Thoracic aorta (tissue), 2 donors: ENCODE data around the gene ZNF37A. TPM values are rescaled to one million over a fixed set of nuclear protein-coding genes. Genes with fewer than 3 reads are reported as not detected.

Experiments
- ATAC-seq: fragments of 150-250 bp; one replicate; pipeline ENCODE4 v1.8.0; 2017; ENCODE audit warnings: low read depth; ENCODE audit not compliant: insufficient number of reproducible peaks, low FRiP score
- DNase-seq: peaks from one replicate; pipeline ENCODE4 v3.0.0-alpha.2; 2020; ENCODE audit warnings: low spot score
- H3K27ac ChIP-seq, 2 donors: fragments of 200-600 bp; sonication (generic); 1 replicate in 1 of 2; 2 replicates in 1 of 2; pipeline ENCODE4 v1.5.1; 2016; ENCODE audit warnings: mild to moderate bottlenecking in 2 of 2, moderate library complexity in 2 of 2
- H3K27me3 ChIP-seq: fragments of 200-600 bp; sonication (generic); replicated peaks from 2 replicates; pipeline ENCODE4 v1.6.0; 2016; ENCODE audit warnings: mild to moderate bottlenecking; ENCODE audit not compliant: insufficient read depth
- H3K36me3 ChIP-seq: fragments of 200-600 bp; sonication (generic); one replicate; pipeline ENCODE4 v1.5.1; 2016
- H3K4me1 ChIP-seq, 2 donors: fragments of 200-600 bp; sonication (generic); 1 replicate in 1 of 2; 2 replicates in 1 of 2; pipeline versions ENCODE4 v1.5.1 to v1.6.0; 2016; ENCODE audit warnings: low read depth in 2 of 2, mild to moderate bottlenecking in 1 of 2; ENCODE audit not compliant: control insufficient read depth in 1 of 2
- H3K4me3 ChIP-seq: fragments of 200-600 bp; sonication (generic); 2 replicates; pipeline ENCODE4 v1.5.1; 2016; ENCODE audit warnings: mild to moderate bottlenecking
- H3K9me3 ChIP-seq: fragments of 200-600 bp; sonication (generic); 2 replicates; pipeline ENCODE4 v1.5.1; 2016
- total RNA-seq, 2 donors: library from RNA; depleted of rRNA; stranded (reverse); fragments of >200 nt; gene quantifications; one replicate each; pipeline versions ENCODE4 v1.1.0 to v1.2.3, GENCODE V29; 2016
- TF ChIP-seq, protein P1 (sequence below): fragments of 200-600 bp; sonication (generic); IDR thresholded peaks from one replicate; pipeline ENCODE4 v1.5.1; 2019; ENCODE audit warnings: antibody characterized with exemption

The ZNF37A gene
- total RNA-seq, 2 donors from 2014 or later = 18.4 to 43.3 TPM

GRCh38 chr10:38156416-38157269, 62.5 kb downstream of the ZNF37A start:
- H3K4me3 ChIP-seq = no peak overlapping the region
- DNase-seq (no peak), ATAC-seq (no peak)
- H3K4me1 ChIP-seq = no peaks in the 10 kb centered on the region
- no peaks in the 10 kb centered on the region for H3K36me3 ChIP-seq
- TF ChIP-seq, protein P1, sequence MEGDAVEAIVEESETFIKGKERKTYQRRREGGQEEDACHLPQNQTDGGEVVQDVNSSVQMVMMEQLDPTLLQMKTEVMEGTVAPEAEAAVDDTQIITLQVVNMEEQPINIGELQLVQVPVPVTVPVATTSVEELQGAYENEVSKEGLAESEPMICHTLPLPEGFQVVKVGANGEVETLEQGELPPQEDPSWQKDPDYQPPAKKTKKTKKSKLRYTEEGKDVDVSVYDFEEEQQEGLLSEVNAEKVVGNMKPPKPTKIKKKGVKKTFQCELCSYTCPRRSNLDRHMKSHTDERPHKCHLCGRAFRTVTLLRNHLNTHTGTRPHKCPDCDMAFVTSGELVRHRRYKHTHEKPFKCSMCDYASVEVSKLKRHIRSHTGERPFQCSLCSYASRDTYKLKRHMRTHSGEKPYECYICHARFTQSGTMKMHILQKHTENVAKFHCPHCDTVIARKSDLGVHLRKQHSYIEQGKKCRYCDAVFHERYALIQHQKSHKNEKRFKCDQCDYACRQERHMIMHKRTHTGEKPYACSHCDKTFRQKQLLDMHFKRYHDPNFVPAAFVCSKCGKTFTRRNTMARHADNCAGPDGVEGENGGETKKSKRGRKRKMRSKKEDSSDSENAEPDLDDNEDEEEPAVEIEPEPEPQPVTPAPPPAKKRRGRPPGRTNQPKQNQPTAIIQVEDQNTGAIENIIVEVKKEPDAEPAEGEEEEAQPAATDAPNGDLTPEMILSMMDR = no peak
- no peaks in the 10 kb centered on the region for H3K27me3 ChIP-seq
- peaks cover 9% of the 10 kb centered on the region for H3K9me3 ChIP-seq
- no peak overlapping the region for H3K27ac ChIP-seq

DNA sequence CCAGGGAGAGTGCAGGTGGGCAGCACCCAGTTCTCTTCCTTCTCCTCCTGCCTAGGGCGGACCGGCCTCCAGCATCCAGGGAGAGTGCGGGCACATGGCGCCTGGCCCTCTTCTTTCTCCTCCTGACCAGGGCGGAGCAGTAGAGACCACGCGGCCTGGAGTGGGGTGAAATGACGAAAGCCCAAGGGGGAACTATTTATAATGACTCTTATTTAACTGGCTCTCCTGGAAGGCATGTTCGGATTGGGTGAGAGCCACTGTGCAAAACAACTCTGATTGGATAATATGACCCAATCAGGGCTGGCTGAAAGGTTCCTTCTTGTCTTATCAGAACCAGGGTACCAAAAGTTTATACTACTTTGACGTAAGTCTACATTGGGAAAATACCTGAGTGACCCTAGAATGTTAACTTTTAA, 63.1 kb downstream of the ZNF37A start:
- Histone ChIP-seq H3K27ac (no peak overlapping the region), H3K4me1 (no peaks in the 10 kb centered on the region), H3K9me3 (peaks cover 9% of the 10 kb centered on the region), H3K4me3 (no peak overlapping the region), H3K27me3 (no peaks in the 10 kb centered on the region), H3K36me3 (no peaks in the 10 kb centered on the region)
- DNase-seq (no peak), ATAC-seq (no peak)
- TF ChIP-seq, protein P1 = no peak

DNA sequence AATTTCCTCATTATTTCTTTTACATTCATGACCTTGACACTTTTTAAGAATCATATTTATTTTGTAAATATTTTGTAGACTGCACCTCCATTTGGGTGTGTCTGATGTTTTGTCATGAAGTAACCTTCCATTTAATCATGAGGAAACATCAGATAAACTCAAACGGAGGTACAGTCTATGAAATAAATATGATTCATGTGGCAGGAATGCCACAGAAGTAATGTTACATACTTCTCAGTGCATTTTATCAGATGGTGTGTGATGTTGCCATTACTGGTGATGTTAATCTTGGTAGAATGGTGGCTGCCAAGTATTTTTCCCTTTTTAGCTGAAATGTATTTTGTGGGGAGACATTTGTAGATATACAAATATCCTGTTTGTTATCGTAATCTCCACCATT, 64.9 kb downstream of the ZNF37A start:
- no peak for DNase-seq
- H3K9me3 ChIP-seq = peaks cover 9% of the 10 kb centered on the region
- H3K4me3 ChIP-seq = no peak overlapping the region
- no peaks in the 10 kb centered on the region for H3K4me1 ChIP-seq
- no peak overlapping the region for H3K27ac ChIP-seq
- H3K36me3 ChIP-seq = no peaks in the 10 kb centered on the region
- TF ChIP-seq, protein P1 = no peak
- no peak for ATAC-seq
- H3K27me3 ChIP-seq = no peaks in the 10 kb centered on the region

DNA sequence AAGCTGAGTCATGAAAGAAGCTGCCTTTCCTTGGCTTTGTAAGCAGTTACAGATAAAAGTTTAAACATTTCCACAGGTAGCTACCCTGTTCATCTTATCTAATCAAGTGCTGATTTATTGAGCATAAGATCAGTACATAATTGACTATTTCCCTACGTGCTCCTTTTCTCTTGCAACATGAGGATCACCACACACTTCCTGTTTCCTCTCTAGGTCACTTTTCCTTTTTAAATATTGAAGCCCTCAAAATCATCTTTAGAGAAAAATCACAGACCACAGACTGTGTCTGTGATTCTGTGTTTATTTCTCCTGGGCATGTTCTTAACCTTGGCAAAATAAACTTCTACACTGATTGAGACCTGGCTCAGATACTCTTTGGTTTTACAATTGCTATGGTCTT, 69.5 kb downstream of the ZNF37A start:
- H3K36me3 ChIP-seq = no peaks in the 10 kb centered on the region
- no peak for ATAC-seq
- H3K27me3 ChIP-seq = no peaks in the 10 kb centered on the region
- DNase-seq = no peak
- TF ChIP-seq, protein P1 = no peak
- H3K4me1 ChIP-seq = no peaks in the 10 kb centered on the region
- peaks cover 9% of the 10 kb centered on the region for H3K9me3 ChIP-seq
- no peak overlapping the region for H3K4me3 ChIP-seq
- H3K27ac ChIP-seq = no peak overlapping the region

GRCh38 chr10:38174336-38174735, 80.2 kb downstream of the ZNF37A start:
- no peaks in the 10 kb centered on the region for H3K9me3 ChIP-seq
- TF ChIP-seq, protein P1 = no peak
- H3K27ac ChIP-seq = no peak overlapping the region
- H3K4me1 ChIP-seq = no peaks in the 10 kb centered on the region
- no peaks in the 10 kb centered on the region for H3K36me3 ChIP-seq
- H3K4me3 ChIP-seq = no peak overlapping the region
- DNase-seq = no peak
- ATAC-seq = no peak
- H3K27me3 ChIP-seq = no peaks in the 10 kb centered on the region
